ENCODE data around the gene NPS. TPM values are rescaled to one million over a fixed set of nuclear protein-coding genes. Genes with fewer than 3 reads are reported as not detected.

Gene NPS, protein sequence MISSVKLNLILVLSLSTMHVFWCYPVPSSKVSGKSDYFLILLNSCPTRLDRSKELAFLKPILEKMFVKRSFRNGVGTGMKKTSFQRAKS
- total RNA-seq (2013): not detected
- polyA plus RNA-seq (not detected), polyA minus RNA-seq (not detected in 2 replicates), total RNA-seq (0 to 0.30 (median 0) reads per million in 11 experiments)

- Mint-ChIP-seq H3K27me3 (ENCODE audit: low read depth in 3 of 3) (peaks cover 2 to 8% (median 5%) of the 10 kb centered on the region in 3 donors), H3K27ac (peak within 1 kb of the TSS in 2 of 7 donors; percentile 11 to 32), H3K9me3 (peaks cover 5 to 20% (median 10%) of the 10 kb centered on the region in 7 donors), H3K4me3 (no peak within 1 kb of the TSS), H3K36me3 (no peaks in the 10 kb centered on the region), H3K4me1 (no peaks in the 10 kb centered on the region)
- H3K4me1 ChIP-seq (ENCODE audit: control insufficient read depth in 1 of 2, insufficient read depth in 2 of 2, low read length in 2 of 2): no peaks in the 10 kb centered on the region
- no peaks in the 10 kb centered on the region for H4K20me1 ChIP-seq (ENCODE audit: insufficient read depth, low read length)
- peaks cover 0 to 3% of the 10 kb centered on the region in 2 donors for H3K9me3 ChIP-seq (replicated peaks in 1 of 2; ENCODE audit: control insufficient read depth in 1 of 2, insufficient read depth in 1 of 2, low read length in 2 of 2)
- no peaks in the 10 kb centered on the region for H3K27me3 ChIP-seq (ENCODE audit: control insufficient read depth in 2 of 2, insufficient read depth in 2 of 2, low read length in 2 of 2)
- WGBS (ENCODE audit: insufficient coverage): 100% methylated on average over 1 of the region's 4 CpGs
- no peak within 1 kb of the TSS for H3K4me2 ChIP-seq (replicated peaks; ENCODE audit: extremely low read depth, low read length, poor library complexity, severe bottlenecking)
- H3K79me2 ChIP-seq (ENCODE audit: insufficient read depth, low read length): no peaks in the 10 kb centered on the region
- no peak within 1 kb of the TSS for H3K9ac ChIP-seq (ENCODE audit: insufficient read depth, low read length, poor library complexity, severe bottlenecking)
- H3K4me3 ChIP-seq (replicated peaks in 1 of 3; ENCODE audit: low read depth in 2 of 3, low read length in 3 of 3): no peak within 1 kb of the TSS
- intact Hi-C loops (cut with micrococcal nuclease): no loop called here
- no peak within 1 kb of the TSS for H3K27ac ChIP-seq (ENCODE audit: low read depth in 1 of 2, low read length in 2 of 2)
- no peaks in the 10 kb centered on the region for H3K36me3 ChIP-seq (replicated peaks in 1 of 2; ENCODE audit: control insufficient read depth in 1 of 2, insufficient read depth in 2 of 2, low read length in 2 of 2)
- DNase-seq: no peak
- no peak for TF ChIP-seq CTCF (IDR thresholded peaks at IDR 0.05)
- no peak within 1 kb of the TSS for H2AFZ ChIP-seq (ENCODE audit: insufficient read depth, low read depth, low read length, poor library complexity, severe bottlenecking)
These were observed at the start of gene NPS for GRCh38 chr10:127549009-127549408. NPS (plus strand) TSS chr10:127549309; CDS start chr10:127549369, 60 bp downstream.

DNA sequence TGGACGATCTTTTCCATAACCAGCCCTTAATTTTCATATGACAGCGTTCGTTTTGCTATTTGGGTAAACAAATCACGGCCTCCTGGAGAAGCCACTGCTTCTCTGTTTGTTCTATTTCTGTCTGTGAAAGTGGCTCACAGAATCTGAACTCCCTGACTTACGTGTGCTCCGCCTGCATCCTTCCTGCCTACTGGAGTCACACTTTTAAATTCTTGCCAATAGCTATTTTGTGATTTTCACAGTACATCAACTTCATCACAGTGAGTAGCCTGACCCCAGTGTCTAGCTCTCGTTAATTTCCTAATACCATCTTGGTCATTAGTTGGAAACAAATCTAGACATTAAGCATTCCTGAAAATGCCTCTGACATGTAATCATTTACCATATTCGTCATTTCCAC is 49.0 kb upstream of the NPS start:
- Histone ChIP-seq H3K27ac (ENCODE audit: low read depth in 1 of 2, low read length in 2 of 2) (no peak overlapping the region), H3K9ac (ENCODE audit: insufficient read depth, low read length, poor library complexity, severe bottlenecking) (no peak overlapping the region), H4K20me1 (ENCODE audit: insufficient read depth, low read length) (no peaks in the 10 kb centered on the region), H3K4me3 (replicated peaks in 1 of 3; ENCODE audit: low read depth in 2 of 3, low read length in 3 of 3) (no peak overlapping the region), H3K4me1 (ENCODE audit: control insufficient read depth in 1 of 2, insufficient read depth in 2 of 2, low read length in 2 of 2) (no peaks in the 10 kb centered on the region), H3K36me3 (replicated peaks in 1 of 2; ENCODE audit: control insufficient read depth in 1 of 2, insufficient read depth in 2 of 2, low read length in 2 of 2) (no peaks in the 10 kb centered on the region), H3K9me3 (replicated peaks in 1 of 2; ENCODE audit: control insufficient read depth in 1 of 2, insufficient read depth in 1 of 2, low read length in 2 of 2) (no peaks in the 10 kb centered on the region), H3K4me2 (replicated peaks; ENCODE audit: extremely low read depth, low read length, poor library complexity, severe bottlenecking) (no peak overlapping the region), H3K79me2 (ENCODE audit: insufficient read depth, low read length) (no peaks in the 10 kb centered on the region), H2AFZ (ENCODE audit: insufficient read depth, low read depth, low read length, poor library complexity, severe bottlenecking) (no peak overlapping the region), H3K27me3 (ENCODE audit: control insufficient read depth in 2 of 2, insufficient read depth in 2 of 2, low read length in 2 of 2) (no peaks in the 10 kb centered on the region)
- Mint-ChIP-seq H3K4me3 (no peak overlapping the region), H3K27ac (no peak overlapping the region), H3K9me3 (peaks cover 0 to 12% (median 3%) of the 10 kb centered on the region in 7 donors), H3K36me3 (no peaks in the 10 kb centered on the region), H3K27me3 (ENCODE audit: low read depth in 3 of 3) (peaks cover 2% of the 10 kb centered on the region in 3 donors), H3K4me1 (no peaks in the 10 kb centered on the region)
- no peak for DNase-seq
- no peak for TF ChIP-seq CTCF (IDR thresholded peaks at IDR 0.05)
- 84% methylated on average over 4 of the region's 8 CpGs for WGBS (ENCODE audit: insufficient coverage)
- intact Hi-C loops (cut with micrococcal nuclease): no loop called here

Measured in CD14-positive monocyte (primary cell).